MCF 10A (cell line): ENCODE results near the gene CENPU. TPM values are rescaled to one million over a fixed set of nuclear protein-coding genes. Genes with fewer than 3 reads are reported as not detected.

Experiments used
- BruUV-seq: library from RNA; stranded (reverse); fragments of 400-500 nt; replicated peaks from 2 replicates; lab custom pipeline; 2021; lab: Mats Ljungman, UMichigan
- CTCF ChIA-PET: fragments of 300-600 bp; sonication (Branson Sonifier 250); formaldehyde crosslinking; extraction: SDS; loops from one replicate; lab custom pipeline; 2021; ENCODE audit warnings: antibody characterized with exemption, inconsistent platforms; lab: Yijun Ruan, JAX
- POLR2A ChIA-PET: fragments of 300-600, 350-650 bp; sonication (Branson Sonifier 250); formaldehyde crosslinking; extraction: SDS; loops from one replicate; lab custom pipeline; 2020; ENCODE audit warnings: antibody characterized with exemption, inconsistent platforms; lab: Yijun Ruan, JAX
- DNase-seq: peaks from one replicate; pipeline ENCODE4 v3.0.0-alpha.2; 2018; ENCODE audit not compliant: unreplicated experiment
- H3K27ac Mint-ChIP-seq: one replicate; pipeline ENCODE4 v1.8.0; 2022; ENCODE audit warnings: mild to moderate bottlenecking, low read depth, mixed read lengths; ENCODE audit not compliant: unreplicated experiment
- H3K27me3 Mint-ChIP-seq: one replicate; pipeline ENCODE4 v1.8.0; 2022; ENCODE audit warnings: mixed read lengths; ENCODE audit not compliant: insufficient read depth, unreplicated experiment
- H3K36me3 Mint-ChIP-seq: one replicate; pipeline ENCODE4 v1.8.0; 2022; ENCODE audit warnings: mild to moderate bottlenecking, moderate library complexity, mixed read lengths; ENCODE audit not compliant: insufficient read depth, unreplicated experiment
- H3K4me1 Mint-ChIP-seq: one replicate; pipeline ENCODE4 v1.8.0; 2022; ENCODE audit warnings: mixed read lengths; ENCODE audit not compliant: insufficient read depth, unreplicated experiment
- H3K4me3 Mint-ChIP-seq: one replicate; pipeline ENCODE4 v1.8.0; 2022; ENCODE audit warnings: mild to moderate bottlenecking, moderate library complexity, mixed read lengths; ENCODE audit not compliant: unreplicated experiment
- H3K9me3 Mint-ChIP-seq: one replicate; pipeline ENCODE4 v1.8.0; 2022; ENCODE audit warnings: mixed read lengths; ENCODE audit not compliant: unreplicated experiment
- CTCF ChIP-seq: fragments of 200-600 bp; IDR thresholded peaks from one replicate; pipeline ENCODE4 v1.8.0; 2022; ENCODE audit warnings: antibody characterized with exemption, mild to moderate bottlenecking; ENCODE audit not compliant: unreplicated experiment
- intact Hi-C: fragments of 100-400 bp; cut with micrococcal nuclease; formaldehyde crosslinking; loops from 2 replicates; pipeline ENCODE4 v1.14.1; 2022
- total RNA-seq: library from RNA; stranded (reverse); gene quantifications from 2 replicates; pipeline ENCODE4 v1.2.3, GENCODE V29; 2022

Gene CENPU
- total RNA-seq, 1 experiment from 2014 or later = 22.3 TPM

GRCh38 chr4:184715526-184715925 is 18.4 kb downstream of the CENPU start:
- no peaks in the 10 kb centered on the region for H3K27me3 Mint-ChIP-seq
- ChIA-PET POLR2A (no interaction called here), CTCF (interaction anchor here (0.7 kb wide), 1 partner anchor 219 kb away, joined by 3 read pairs; no protein-coding TSS in a partner anchor)
- no peak for DNase-seq
- peaks cover 2% of the 10 kb centered on the region for H3K9me3 Mint-ChIP-seq
- no TSS peak for BruUV-seq
- no peak for TF ChIP-seq CTCF
- H3K4me3 Mint-ChIP-seq = no peak overlapping the region
- H3K27ac Mint-ChIP-seq = no peak overlapping the region
- H3K36me3 Mint-ChIP-seq = peaks cover under 1% of the 10 kb centered on the region
- H3K4me1 Mint-ChIP-seq = no peaks in the 10 kb centered on the region
- intact Hi-C loops = no loop called here

GRCh38 chr4:184713887-184714286 is 20.0 kb downstream of the CENPU start:
- TF ChIP-seq CTCF = no peak
- H3K9me3 Mint-ChIP-seq = no peaks in the 10 kb centered on the region
- no peak for DNase-seq
- ChIA-PET POLR2A (interaction anchor here (0.7 to 1.2 kb wide), 3 partner anchors 9 to 19 kb away, joined by 3 read pairs; no protein-coding TSS in a partner anchor), CTCF (no interaction called here)
- H3K4me3 Mint-ChIP-seq = no peak overlapping the region
- no TSS peak for BruUV-seq
- intact Hi-C loops = no loop called here
- no peaks in the 10 kb centered on the region for H3K27me3 Mint-ChIP-seq
- H3K36me3 Mint-ChIP-seq = peaks cover 7% of the 10 kb centered on the region
- H3K4me1 Mint-ChIP-seq = no peaks in the 10 kb centered on the region
- H3K27ac Mint-ChIP-seq = no peak overlapping the region

GRCh38 chr4:184712322-184712721 is 21.6 kb downstream of the CENPU start:
- intact Hi-C loops = no loop called here
- BruUV-seq = no TSS peak
- Mint-ChIP-seq H3K27ac (no peak overlapping the region), H3K4me1 (no peaks in the 10 kb centered on the region), H3K4me3 (no peak overlapping the region), H3K9me3 (no peaks in the 10 kb centered on the region), H3K36me3 (peaks cover 16% of the 10 kb centered on the region), H3K27me3 (no peaks in the 10 kb centered on the region)
- ChIA-PET CTCF (no interaction called here), POLR2A (interaction anchor here (0.6 kb wide), 1 partner anchor 21 kb away, joined by 4 read pairs; no protein-coding TSS in a partner anchor)
- no peak for DNase-seq
- TF ChIP-seq CTCF = no peak

GRCh38 chr4:184706453-184706852 is 27.4 kb downstream of the CENPU start:
- intact Hi-C loops = no loop called here
- DNase-seq = no peak
- POLR2A ChIA-PET = interaction anchor here (1.2 kb wide), 1 partner anchor 10 kb away, joined by 3 read pairs; no protein-coding TSS in a partner anchor
- H3K4me3 Mint-ChIP-seq = no peak overlapping the region
- no peaks in the 10 kb centered on the region for H3K9me3 Mint-ChIP-seq
- H3K27ac Mint-ChIP-seq = no peak overlapping the region
- CTCF ChIA-PET = interaction anchor here (0.6 kb wide), 1 partner anchor 70 kb away, joined by 3 read pairs; no protein-coding TSS in a partner anchor
- BruUV-seq = no TSS peak
- no peaks in the 10 kb centered on the region for H3K27me3 Mint-ChIP-seq
- no peak for TF ChIP-seq CTCF
- H3K4me1 Mint-ChIP-seq = no peaks in the 10 kb centered on the region
- peaks cover 29% of the 10 kb centered on the region for H3K36me3 Mint-ChIP-seq
